ENCODE measurements around the gene TRPV3. TPM values are rescaled to one million over a fixed set of nuclear protein-coding genes. Genes with fewer than 3 reads are reported as not detected.

The TRPV3 gene
- polyA plus RNA-seq, 1 donor (not counting 4 experiments of a cell fraction or from before 2014, with no cell fraction given), result 9.4 TPM

- no peaks in the 10 kb centered on the region for H3K27me3 ChIP-seq (ENCODE audit: control insufficient read depth, extremely low read depth, insufficient read depth, low read length)
- no peaks in the 10 kb centered on the region for H3K9me3 ChIP-seq (ENCODE audit: control insufficient read depth, low read depth, low read length)
- no peak overlapping the region for H3K4me3 ChIP-seq (ENCODE audit: control insufficient read depth in 2 of 3, extremely low read depth in 1 of 3, insufficient read depth in 2 of 3, low read depth in 1 of 3, low read length in 3 of 3)
- no peak overlapping the region for H3K4me2 ChIP-seq (ENCODE audit: control insufficient read depth, extremely low read depth, insufficient read depth, low read depth, low read length)
- no peak for FAIRE-seq
- TF ChIP-seq CTCF (optimal IDR thresholded peaks at IDR 0.05 in 1 of 3, IDR thresholded peaks at IDR 0.05 in 1 of 3, conservative IDR thresholded peaks at IDR 0.05 in 1 of 3; ENCODE audit: extremely low read depth in 1 of 3, insufficient read depth in 2 of 3, low read length in 3 of 3) (no peak), EZH2 (IDR thresholded peaks at IDR 0.05; ENCODE audit: low read length) (no peak)
- no peaks in the 10 kb centered on the region for H3K9me1 ChIP-seq (ENCODE audit: control insufficient read depth, extremely low read depth, insufficient read depth, low read length)
- no peaks in the 10 kb centered on the region for H4K20me1 ChIP-seq (ENCODE audit: control insufficient read depth, extremely low read depth, insufficient read depth, low read length)
- H3K9ac ChIP-seq (ENCODE audit: control insufficient read depth, extremely low read depth, insufficient read depth, low read length), result no peak overlapping the region
- dilution Hi-C loops (cut with MboI; ENCODE audit: extremely low pct_ligation_motif_present, low sequenced_read_pairs), result no loop called here
- DNase-seq (ENCODE audit: low read depth, low spot score), result no peak
- no peak overlapping the region for H3K27ac ChIP-seq (ENCODE audit: control insufficient read depth, insufficient read depth, low read length)
- H3K36me3 ChIP-seq (ENCODE audit: control insufficient read depth in 2 of 2, extremely low read depth in 1 of 2, insufficient read depth in 2 of 2, low read length in 2 of 2), result peaks cover 16 to 23% of the 10 kb centered on the region in 2 experiments
- no peak overlapping the region for H2AFZ ChIP-seq (ENCODE audit: control insufficient read depth, low read length)
- no peaks in the 10 kb centered on the region for H3K4me1 ChIP-seq (ENCODE audit: control insufficient read depth, extremely low read depth, insufficient read depth, low read length)
- H3K79me2 ChIP-seq (ENCODE audit: control insufficient read depth, insufficient read depth, low read length), result peaks cover 5% of the 10 kb centered on the region
These were observed 12.5 kb downstream of the TRPV3 start for GRCh38 chr17:3545151-3545550.

DNA sequence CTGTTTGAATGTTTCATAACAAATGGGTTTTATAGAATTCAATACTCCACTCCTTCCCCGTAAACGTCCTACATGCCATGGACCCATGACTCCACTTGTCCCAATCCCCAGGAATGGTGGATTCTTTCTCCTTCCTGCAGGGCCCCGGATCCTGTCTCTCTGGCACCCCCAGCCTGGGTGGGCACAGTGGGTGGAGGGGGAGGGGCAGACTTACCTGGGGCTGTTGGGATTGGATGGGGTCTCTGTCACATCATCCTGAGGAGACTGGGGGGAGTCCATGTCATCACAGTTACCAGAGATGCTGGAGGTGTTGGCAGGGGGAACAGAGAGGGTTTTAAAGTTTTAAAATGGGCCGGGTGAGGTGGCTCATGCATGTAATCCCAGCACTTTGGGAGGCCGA lies 13.2 kb downstream of the TRPV3 start:
- H3K9me3 ChIP-seq (ENCODE audit: control insufficient read depth, low read depth, low read length), result no peaks in the 10 kb centered on the region
- H4K20me1 ChIP-seq (ENCODE audit: control insufficient read depth, extremely low read depth, insufficient read depth, low read length), result no peaks in the 10 kb centered on the region
- FAIRE-seq, result no peak
- dilution Hi-C loops (cut with MboI; ENCODE audit: extremely low pct_ligation_motif_present, low sequenced_read_pairs), result no loop called here
- H3K27ac ChIP-seq (ENCODE audit: control insufficient read depth, insufficient read depth, low read length), result no peak overlapping the region
- no peaks in the 10 kb centered on the region for H3K27me3 ChIP-seq (ENCODE audit: control insufficient read depth, extremely low read depth, insufficient read depth, low read length)
- no peaks in the 10 kb centered on the region for H3K4me1 ChIP-seq (ENCODE audit: control insufficient read depth, extremely low read depth, insufficient read depth, low read length)
- peaks cover 2% of the 10 kb centered on the region for H3K79me2 ChIP-seq (ENCODE audit: control insufficient read depth, insufficient read depth, low read length)
- no peak for DNase-seq (ENCODE audit: low read depth, low spot score)
- no peak overlapping the region for H3K4me2 ChIP-seq (ENCODE audit: control insufficient read depth, extremely low read depth, insufficient read depth, low read depth, low read length)
- H3K36me3 ChIP-seq (ENCODE audit: control insufficient read depth in 2 of 2, extremely low read depth in 1 of 2, insufficient read depth in 2 of 2, low read length in 2 of 2), result peaks cover 16 to 24% of the 10 kb centered on the region in 2 experiments
- no peaks in the 10 kb centered on the region for H3K9me1 ChIP-seq (ENCODE audit: control insufficient read depth, extremely low read depth, insufficient read depth, low read length)
- no peak overlapping the region for H2AFZ ChIP-seq (ENCODE audit: control insufficient read depth, low read length)
- H3K4me3 ChIP-seq (ENCODE audit: control insufficient read depth in 2 of 3, extremely low read depth in 1 of 3, insufficient read depth in 2 of 3, low read depth in 1 of 3, low read length in 3 of 3), result no peak overlapping the region
- no peak overlapping the region for H3K9ac ChIP-seq (ENCODE audit: control insufficient read depth, extremely low read depth, insufficient read depth, low read length)
- no peak for TF ChIP-seq EZH2 (IDR thresholded peaks at IDR 0.05; ENCODE audit: low read length)
- no peak for TF ChIP-seq CTCF (optimal IDR thresholded peaks at IDR 0.05 in 1 of 3, IDR thresholded peaks at IDR 0.05 in 1 of 3, conservative IDR thresholded peaks at IDR 0.05 in 1 of 3; ENCODE audit: extremely low read depth in 1 of 3, insufficient read depth in 2 of 3, low read length in 3 of 3)

All from keratinocyte (primary cell).